ENCODE data around the gene ADAP1.

DNA sequence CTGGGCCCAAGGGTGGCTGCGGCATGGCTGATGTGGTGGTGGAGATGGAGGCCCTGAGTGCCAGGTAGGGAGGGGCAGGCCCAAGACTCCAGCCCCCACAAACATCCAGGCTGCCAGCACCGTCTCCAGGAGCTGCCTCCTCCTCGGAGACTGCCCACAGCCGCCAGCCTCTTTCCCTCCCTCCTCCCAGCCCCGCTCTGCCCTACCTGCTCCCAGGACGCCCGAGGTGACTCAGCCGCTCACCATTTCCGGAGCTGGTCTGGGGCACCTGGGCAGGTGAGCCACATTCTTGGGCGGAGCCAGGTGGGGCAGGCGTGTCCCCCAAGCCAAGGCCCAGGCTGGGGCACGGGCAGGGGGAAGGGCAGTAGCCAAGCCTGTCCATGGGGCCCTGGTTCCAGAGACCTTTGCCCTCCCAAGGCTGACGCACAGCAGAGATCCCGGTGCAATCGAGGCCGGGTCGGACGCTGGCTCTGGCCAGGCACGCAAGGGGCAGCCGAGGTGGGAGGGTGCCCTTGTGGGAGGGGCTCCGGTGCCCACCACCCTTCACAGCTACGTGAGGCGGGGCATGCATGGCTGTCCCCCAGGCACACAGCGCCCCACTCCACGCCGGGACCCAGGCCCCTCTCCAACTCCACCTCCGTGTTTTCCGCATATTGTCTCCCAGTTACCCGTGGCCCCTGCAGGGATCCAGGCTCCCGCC lies 8.8 kb downstream of the ADAP1 start:
- TF ChIP-seq, protein P1, sequence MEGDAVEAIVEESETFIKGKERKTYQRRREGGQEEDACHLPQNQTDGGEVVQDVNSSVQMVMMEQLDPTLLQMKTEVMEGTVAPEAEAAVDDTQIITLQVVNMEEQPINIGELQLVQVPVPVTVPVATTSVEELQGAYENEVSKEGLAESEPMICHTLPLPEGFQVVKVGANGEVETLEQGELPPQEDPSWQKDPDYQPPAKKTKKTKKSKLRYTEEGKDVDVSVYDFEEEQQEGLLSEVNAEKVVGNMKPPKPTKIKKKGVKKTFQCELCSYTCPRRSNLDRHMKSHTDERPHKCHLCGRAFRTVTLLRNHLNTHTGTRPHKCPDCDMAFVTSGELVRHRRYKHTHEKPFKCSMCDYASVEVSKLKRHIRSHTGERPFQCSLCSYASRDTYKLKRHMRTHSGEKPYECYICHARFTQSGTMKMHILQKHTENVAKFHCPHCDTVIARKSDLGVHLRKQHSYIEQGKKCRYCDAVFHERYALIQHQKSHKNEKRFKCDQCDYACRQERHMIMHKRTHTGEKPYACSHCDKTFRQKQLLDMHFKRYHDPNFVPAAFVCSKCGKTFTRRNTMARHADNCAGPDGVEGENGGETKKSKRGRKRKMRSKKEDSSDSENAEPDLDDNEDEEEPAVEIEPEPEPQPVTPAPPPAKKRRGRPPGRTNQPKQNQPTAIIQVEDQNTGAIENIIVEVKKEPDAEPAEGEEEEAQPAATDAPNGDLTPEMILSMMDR (conservative IDR thresholded peaks at IDR 0.05 in 1 of 2, IDR thresholded peaks at IDR 0.05 in 1 of 2; ENCODE audit: extremely low read depth in 1 of 2, insufficient read depth in 1 of 2, low read depth in 1 of 2, low read length in 2 of 2): no peak
- no peak for TF ChIP-seq EZH2 (IDR thresholded peaks at IDR 0.05; ENCODE audit: borderline replicate concordance, low read length)
